NT2/D1 (cell line): ENCODE measurements around the gene PDE11A.
"Not testable (repeated sequence)": the region's sequence is repeated elsewhere in the genome, so short reads cannot be mapped to it uniquely, and the experiment has no call there.

Experiments
- DNase-seq: peaks from one replicate; pipeline ENCODE4 v3.0.0-alpha.2; 2011; ENCODE audit warnings: low read depth, low spot score
- H3K27me3 ChIP-seq: 2 replicates; pipeline ENCODE4 v1.6.0; 2011; ENCODE audit warnings: mild to moderate bottlenecking; ENCODE audit not compliant: insufficient read length, insufficient read depth
- H3K36me3 ChIP-seq: 2 replicates; pipeline ENCODE4 v1.6.1; 2011; ENCODE audit warnings: mild to moderate bottlenecking, low read length, mixed read lengths; ENCODE audit not compliant: insufficient read depth, insufficient read length
- H3K4me1 ChIP-seq: 2 replicates; pipeline ENCODE4 v1.5.1; 2011; ENCODE audit not compliant: insufficient read depth, insufficient read length
- H3K4me3 ChIP-seq: 2 replicates; pipeline ENCODE4 v1.5.1; 2011; ENCODE audit warnings: low read depth; ENCODE audit not compliant: insufficient read length
- H3K9ac ChIP-seq: 2 replicates; pipeline ENCODE4 v1.6.0; 2011; ENCODE audit warnings: low read depth; ENCODE audit not compliant: insufficient read length
- H3K9me3 ChIP-seq: 2 replicates; pipeline ENCODE4 v1.5.1; 2011; ENCODE audit warnings: mild to moderate bottlenecking, low read length; ENCODE audit not compliant: insufficient read depth
- SUZ12 ChIP-seq: IDR thresholded peaks from 2 replicates; pipeline ENCODE4 v1.6.1; 2011; ENCODE audit not compliant: insufficient read length, insufficient read depth; ENCODE audit errors: extremely low read depth
- YY1 ChIP-seq: IDR thresholded peaks from 2 replicates; pipeline ENCODE4 v1.6.1; 2011; ENCODE audit not compliant: insufficient read length, insufficient read depth
- ZNF274 ChIP-seq: IDR thresholded peaks from 2 replicates; pipeline ENCODE4 v1.6.1; 2011; ENCODE audit warnings: mild to moderate bottlenecking, low read depth, low read length

PDE11A gene

DNA sequence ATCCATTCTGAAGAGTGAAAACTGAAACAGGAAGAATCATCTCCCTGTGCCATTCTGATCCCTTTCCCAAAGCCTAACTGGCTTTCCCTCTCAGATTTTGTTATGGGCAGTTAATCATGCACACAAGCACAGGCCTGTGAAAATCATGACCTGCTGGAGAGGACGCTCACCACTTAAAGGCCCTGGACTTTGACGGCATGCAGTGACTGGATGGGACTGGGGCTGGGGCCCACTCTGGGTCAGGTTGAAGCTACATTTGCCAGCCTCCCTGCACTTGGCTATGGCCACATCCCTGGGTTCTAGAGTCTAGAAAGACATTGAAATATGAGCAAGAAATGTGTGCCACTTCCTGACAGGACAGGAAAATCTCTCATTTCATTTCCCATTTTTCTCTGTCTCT is 12.9 kb downstream of the PDE11A start:
- H3K4me3 ChIP-seq: no peak overlapping the region
- H3K9me3 ChIP-seq: no peaks in the 10 kb centered on the region
- H3K27me3 ChIP-seq: no peaks in the 10 kb centered on the region
- TF ChIP-seq SUZ12 (no peak), ZNF274 (no peak)
- H3K9ac ChIP-seq: no peak overlapping the region
- H3K4me1 ChIP-seq: no peaks in the 10 kb centered on the region
- no peaks in the 10 kb centered on the region for H3K36me3 ChIP-seq
- DNase-seq: no peak

DNA sequence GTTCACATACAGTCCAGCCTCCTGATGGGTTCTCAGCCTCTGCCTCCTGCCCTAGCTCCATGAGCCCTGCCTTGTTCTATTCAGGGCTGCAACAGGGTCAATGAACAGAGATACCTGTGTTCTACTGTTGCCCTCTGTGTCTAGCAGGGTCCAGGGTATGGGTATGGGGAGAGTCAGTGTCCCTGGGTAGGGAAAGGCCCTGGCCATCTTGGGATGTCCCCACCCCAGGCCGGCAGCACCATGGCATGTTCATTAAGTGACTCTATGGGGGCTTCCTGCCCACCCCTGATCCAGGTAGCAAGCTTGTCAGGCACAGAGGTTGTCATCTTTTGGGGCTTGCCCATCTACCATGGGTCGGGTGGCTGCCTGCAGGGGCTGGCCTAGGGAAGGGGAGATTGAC is 13.5 kb downstream of the PDE11A start:
- TF ChIP-seq SUZ12 (no peak), YY1 (no peak), ZNF274 (no peak)
- H3K9ac ChIP-seq: no peak overlapping the region
- no peak overlapping the region for H3K4me3 ChIP-seq
- no peak for DNase-seq
- H3K4me1 ChIP-seq: no peaks in the 10 kb centered on the region
- no peaks in the 10 kb centered on the region for H3K9me3 ChIP-seq
- no peaks in the 10 kb centered on the region for H3K27me3 ChIP-seq
- H3K36me3 ChIP-seq: no peaks in the 10 kb centered on the region

DNA sequence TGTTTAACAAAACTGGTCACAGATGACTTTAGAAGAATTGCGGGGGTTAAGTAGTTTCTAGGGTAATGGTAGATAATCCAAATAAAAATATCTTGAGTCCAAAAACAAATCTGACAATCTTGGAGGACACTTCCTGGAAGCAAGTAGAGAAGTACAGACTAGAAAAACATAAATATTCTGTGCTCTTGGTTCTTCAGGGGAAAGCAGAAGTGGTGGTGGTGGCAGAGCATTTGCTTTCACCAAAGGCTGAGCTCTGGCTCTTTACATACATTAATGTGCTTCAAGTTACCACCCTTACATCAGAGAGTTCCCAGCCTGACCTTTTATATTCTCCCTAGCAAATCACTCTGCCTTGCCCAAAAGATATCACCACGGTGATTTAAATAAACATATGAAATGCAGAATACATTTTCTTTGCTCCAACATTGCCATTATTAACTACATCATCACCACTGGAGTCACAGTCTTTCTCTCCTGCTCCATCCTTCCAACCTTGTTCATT is 15.3 kb downstream of the PDE11A start:
- Histone ChIP-seq H3K9me3 (no peaks in the 10 kb centered on the region), H3K4me3 (no peak overlapping the region), H3K9ac (no peak overlapping the region), H3K27me3 (no peaks in the 10 kb centered on the region), H3K4me1 (no peaks in the 10 kb centered on the region), H3K36me3 (no peaks in the 10 kb centered on the region)
- no peak for DNase-seq
- TF ChIP-seq ZNF274 (no peak), SUZ12 (no peak), YY1 (no peak)

DNA sequence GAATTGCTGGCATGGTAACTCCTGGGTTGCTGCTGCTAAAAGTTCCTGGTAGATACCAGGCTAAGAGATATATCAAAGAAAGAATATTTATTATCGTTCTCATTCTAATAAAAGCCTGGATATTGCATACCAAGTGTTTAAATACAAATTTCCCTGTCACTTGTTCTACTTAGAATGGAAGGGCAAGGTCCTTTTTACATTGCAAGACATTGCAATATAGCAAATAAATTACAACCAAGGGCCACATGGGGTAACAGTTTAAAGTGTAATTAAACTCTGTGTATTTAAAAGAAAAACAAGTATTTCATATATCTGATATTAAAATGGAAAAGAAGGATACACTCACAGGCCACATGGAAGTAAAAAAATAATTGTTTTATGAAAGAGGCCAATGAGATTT is 16.2 kb downstream of the PDE11A start:
- no peaks in the 10 kb centered on the region for H3K9me3 ChIP-seq
- H3K27me3 ChIP-seq: no peaks in the 10 kb centered on the region
- no peak for TF ChIP-seq YY1
- no peak for TF ChIP-seq SUZ12
- no peak for TF ChIP-seq ZNF274
- no peak overlapping the region for H3K9ac ChIP-seq
- no peak overlapping the region for H3K4me3 ChIP-seq
- H3K4me1 ChIP-seq: no peaks in the 10 kb centered on the region
- no peaks in the 10 kb centered on the region for H3K36me3 ChIP-seq
- no peak for DNase-seq

DNA sequence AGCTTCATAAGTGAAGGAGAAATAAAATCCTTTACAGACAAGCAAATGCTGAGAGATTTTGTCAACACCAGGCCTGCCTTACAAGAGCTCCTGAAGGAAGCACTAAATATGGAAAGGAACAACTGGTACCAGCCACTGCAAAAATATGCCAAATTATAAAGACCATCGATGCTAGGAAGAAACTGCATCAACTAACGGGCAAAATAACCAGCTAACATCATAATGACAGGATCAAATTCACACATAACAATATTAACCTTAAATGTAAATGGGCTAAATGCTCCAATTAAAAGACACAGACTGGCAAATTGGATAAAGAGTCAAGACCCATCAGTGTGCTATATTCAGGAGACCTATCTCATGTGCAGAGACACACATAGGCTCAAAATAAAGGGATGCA is 21.3 kb downstream of the PDE11A start:
- H3K36me3 ChIP-seq, DNase-seq, H3K4me1 ChIP-seq, H3K4me3 ChIP-seq, H3K27me3 ChIP-seq, H3K9ac ChIP-seq, H3K9me3 ChIP-seq: not testable (repeated sequence)

DNA sequence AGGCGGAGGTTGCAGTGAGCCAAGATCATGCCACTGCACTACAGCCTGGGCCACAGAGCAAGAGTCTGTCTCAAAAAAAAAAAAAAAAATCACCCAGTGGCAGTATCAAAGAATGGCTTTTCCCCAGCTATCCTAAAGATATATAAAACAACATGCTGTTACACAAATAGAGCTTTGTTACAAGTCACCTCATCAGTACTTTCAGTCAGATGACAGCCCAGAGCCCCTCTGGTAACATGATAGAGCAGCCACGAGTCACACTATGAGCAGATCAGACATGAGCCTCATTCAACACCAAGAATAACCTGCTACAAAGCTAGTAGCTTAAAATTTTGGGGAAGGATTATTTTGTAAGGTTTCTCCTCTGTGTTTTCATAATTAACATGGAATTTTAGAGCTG is 25.2 kb downstream of the PDE11A start:
- DNase-seq: no peak
- no peak overlapping the region for H3K9ac ChIP-seq
- no peaks in the 10 kb centered on the region for H3K36me3 ChIP-seq
- H3K27me3 ChIP-seq: no peaks in the 10 kb centered on the region
- H3K9me3 ChIP-seq: no peaks in the 10 kb centered on the region
- no peak overlapping the region for H3K4me3 ChIP-seq
- H3K4me1 ChIP-seq: no peaks in the 10 kb centered on the region
- TF ChIP-seq SUZ12: no peak
- no peak for TF ChIP-seq YY1
- no peak for TF ChIP-seq ZNF274

DNA sequence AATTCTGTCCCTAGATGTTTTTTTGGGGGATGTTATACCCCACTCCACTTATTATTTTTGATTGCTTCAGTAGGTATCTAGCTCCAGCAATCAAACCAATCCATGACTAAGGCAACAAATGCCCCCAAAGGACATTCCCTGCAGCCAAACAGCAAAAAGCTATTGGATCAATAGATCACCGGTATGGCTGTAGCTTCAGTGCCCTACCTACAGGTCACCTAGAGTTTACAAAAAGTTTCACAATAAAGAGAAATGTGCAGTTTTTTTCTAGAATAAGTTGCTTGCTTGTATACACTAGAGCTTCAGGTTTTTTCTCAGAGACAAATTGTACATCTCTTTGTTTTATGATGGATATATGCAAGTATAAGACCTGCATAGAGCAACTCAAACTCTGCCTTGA is 27.7 kb downstream of the PDE11A start:
- H3K27me3 ChIP-seq: no peaks in the 10 kb centered on the region
- H3K4me3 ChIP-seq: no peak overlapping the region
- H3K9ac ChIP-seq: no peak overlapping the region
- no peaks in the 10 kb centered on the region for H3K9me3 ChIP-seq
- H3K4me1 ChIP-seq: no peaks in the 10 kb centered on the region
- H3K36me3 ChIP-seq: no peaks in the 10 kb centered on the region
- TF ChIP-seq SUZ12 (no peak), YY1 (no peak), ZNF274 (no peak)
- DNase-seq: no peak

DNA sequence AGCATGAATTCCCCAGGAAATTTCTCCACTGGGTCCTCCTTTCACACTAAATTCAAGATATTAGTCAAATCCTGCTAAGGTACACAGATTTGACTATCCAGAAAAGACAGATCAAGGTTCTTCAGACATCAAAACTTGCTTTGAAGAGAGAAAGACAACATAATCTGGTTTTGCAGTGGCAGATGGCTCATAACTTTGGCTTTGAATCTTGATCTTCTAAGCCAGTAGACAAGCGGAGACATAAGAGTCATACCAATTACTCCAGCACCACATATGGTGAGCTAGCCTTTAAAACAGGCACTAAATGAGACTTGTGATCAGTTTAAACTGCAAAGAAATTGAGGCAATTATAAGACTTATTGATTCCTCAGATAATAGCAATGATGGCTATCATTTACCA is 29.3 kb downstream of the PDE11A start:
- no peak for DNase-seq
- TF ChIP-seq ZNF274 (no peak), YY1 (no peak), SUZ12 (no peak)
- H3K4me3 ChIP-seq: no peak overlapping the region
- no peak overlapping the region for H3K9ac ChIP-seq
- no peaks in the 10 kb centered on the region for H3K4me1 ChIP-seq
- no peaks in the 10 kb centered on the region for H3K27me3 ChIP-seq
- H3K9me3 ChIP-seq: no peaks in the 10 kb centered on the region
- H3K36me3 ChIP-seq: no peaks in the 10 kb centered on the region

DNA sequence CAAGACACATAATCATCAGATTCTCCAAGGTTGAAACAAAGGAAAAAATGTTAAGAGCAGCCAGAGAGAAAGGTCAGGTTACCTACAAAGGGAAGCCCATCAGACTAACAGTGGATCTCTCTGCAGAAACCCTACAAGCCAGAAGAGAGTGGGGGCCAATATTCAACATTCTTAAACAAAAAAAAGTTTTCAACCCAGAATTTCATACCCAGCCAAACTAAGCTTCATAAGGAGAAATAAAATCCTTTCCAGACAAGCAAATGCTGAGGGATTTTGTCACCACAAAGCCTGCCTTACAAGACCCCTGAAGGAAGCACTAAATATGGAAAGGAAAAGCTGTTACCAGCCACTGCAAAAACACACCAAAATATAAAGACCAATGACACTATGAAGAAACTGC is 39.0 kb downstream of the PDE11A start:
- H3K9me3 ChIP-seq, H3K4me1 ChIP-seq, H3K27me3 ChIP-seq, H3K36me3 ChIP-seq, H3K4me3 ChIP-seq, DNase-seq, H3K9ac ChIP-seq: not testable (repeated sequence)
